GM19328 (cell line): ENCODE measurements around the gene EPS8L3.

ENCODE experiments used
- ATAC-seq: cut with Tn5 transposase; IDR thresholded peaks from one replicate; pipeline ENCODE4 v1.9.1; 2021; ENCODE audit warnings: mild to moderate bottlenecking, moderate library complexity; ENCODE audit not compliant: unreplicated experiment

Gene EPS8L3

DNA sequence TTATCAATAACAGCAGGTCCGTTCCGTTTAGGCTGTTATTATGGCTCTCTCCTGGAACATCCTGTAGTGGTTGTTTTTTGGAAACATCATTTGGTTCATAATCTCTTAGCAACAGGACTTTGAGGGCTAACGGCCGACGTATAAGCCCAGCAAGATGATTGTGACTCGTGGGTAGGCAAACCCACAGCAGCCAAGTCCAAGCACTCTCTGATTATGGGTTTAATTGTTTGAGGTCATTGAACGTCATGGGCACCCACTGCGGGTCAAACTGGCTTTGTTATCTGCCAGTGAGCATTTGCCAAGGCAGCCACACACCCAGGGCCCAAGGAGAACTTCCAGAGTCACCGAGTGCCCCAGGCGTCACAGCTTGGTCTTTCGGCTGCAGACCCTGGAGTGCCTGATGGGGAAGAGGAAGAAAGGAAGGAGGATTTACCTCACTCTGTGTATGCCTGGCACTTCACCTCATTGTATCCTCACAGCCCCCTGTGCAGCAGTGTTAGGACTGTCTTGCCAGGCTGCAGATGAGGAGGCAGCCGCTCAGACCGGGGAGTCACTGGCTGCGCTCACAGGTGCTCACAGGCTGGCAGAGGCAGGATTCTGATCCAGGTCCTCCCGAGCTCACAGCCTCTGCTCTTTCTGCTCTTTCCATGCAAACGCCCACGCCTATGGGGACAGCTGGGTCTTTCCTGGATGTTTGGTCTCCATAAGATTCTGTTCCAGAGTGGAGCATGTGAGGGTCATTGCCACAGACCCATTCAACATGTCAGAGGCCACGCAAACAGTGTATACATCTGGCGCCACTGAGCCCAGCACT, 30.8 kb upstream of the EPS8L3 start:
- no peak for ATAC-seq

DNA sequence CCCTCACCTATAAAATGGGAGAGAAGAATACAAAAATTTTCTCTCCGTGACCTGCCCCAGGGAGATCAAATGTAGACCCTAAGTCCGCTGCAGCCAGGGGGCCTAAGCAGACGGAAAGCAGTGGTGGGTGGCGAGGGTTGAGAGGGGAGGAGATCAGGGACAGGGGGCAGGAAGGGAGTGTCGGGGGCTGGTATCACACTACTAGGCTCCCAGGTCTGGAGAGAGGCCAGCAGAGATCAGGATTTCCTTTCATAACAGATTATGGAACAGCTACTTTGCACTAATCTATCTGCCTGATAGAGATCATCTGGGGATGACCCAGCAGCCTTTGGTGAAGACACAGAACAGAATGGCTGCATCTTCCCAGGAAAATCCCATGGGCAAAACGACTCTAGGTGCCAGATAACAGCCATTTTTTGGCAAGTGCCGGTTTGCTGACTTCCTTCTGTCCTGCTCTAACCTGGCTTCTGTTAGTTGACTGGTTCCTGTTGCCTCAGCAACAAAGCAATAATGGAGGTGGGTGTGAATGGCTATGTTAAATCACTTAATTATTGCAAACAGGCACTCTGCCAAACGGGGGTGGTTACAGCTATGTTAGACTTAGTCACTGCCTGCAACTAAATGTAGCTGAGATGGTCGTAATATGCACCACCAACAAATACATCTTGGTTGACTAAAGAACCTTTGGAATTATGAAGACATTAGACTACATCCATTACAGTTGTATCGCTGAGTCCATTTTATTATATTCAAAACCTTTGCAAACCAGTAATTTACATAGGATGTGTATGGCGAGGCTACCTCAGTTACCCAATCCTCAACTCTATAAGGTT, 30.0 kb upstream of the EPS8L3 start:
- ATAC-seq, result no peak

DNA sequence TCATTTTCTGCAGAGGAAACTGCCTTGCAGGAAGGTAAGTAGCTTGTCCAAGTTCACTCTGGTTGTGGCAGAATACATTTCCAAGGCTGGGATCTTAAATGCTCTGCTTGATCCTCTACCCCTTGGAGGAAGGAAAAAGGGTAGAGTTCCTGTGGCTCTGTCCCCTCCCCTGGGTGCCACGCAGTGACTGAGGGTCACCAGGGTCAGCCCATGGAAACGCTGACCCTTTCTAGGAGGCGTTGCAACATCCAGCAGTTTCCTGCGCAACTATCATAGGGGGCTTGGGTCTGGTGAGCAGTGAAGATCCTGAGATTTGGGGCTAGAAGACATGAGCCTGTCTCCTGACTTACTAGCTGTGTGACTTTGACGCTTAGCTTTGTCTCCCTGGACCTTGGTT, 29.4 kb upstream of the EPS8L3 start:
- no peak for ATAC-seq

DNA sequence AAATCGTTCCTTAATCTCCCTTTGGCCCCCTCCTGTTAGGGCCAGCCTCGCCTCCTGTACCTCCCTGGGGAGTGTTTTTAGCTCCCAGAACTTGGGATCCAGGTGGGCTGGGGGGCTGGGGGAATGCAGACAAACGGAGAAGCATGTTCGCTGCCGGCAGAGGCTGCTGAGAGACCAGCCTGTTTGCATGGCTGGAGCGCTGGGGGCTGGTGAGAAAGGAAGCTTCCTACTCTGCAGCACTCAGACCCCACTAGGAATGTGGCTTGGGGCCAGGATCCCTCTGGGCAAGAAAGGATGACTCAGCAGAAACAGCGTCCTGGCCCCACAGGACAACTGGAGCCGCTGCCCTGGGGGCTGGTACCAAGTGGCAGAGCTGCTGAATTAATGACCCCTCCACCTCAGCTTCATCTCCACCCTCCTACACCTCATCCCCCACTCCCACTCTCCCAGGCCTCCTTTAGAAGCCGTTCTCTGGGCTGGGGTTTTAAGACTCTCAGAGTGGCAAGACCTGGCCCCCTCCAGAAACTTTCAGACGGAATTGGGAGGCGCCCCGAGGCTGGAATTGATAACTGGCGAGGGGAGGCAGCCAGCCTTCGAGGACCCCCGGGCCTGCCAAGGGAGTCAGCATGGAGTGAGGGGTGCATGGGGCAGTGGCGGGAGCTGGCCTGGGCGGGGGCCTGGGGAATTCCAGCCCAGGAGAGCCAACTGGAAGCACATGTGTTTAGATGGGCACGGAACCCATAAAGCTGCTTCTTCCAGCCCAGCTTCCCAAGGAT, 28.5 kb upstream of the EPS8L3 start:
- ATAC-seq, result no peak

DNA sequence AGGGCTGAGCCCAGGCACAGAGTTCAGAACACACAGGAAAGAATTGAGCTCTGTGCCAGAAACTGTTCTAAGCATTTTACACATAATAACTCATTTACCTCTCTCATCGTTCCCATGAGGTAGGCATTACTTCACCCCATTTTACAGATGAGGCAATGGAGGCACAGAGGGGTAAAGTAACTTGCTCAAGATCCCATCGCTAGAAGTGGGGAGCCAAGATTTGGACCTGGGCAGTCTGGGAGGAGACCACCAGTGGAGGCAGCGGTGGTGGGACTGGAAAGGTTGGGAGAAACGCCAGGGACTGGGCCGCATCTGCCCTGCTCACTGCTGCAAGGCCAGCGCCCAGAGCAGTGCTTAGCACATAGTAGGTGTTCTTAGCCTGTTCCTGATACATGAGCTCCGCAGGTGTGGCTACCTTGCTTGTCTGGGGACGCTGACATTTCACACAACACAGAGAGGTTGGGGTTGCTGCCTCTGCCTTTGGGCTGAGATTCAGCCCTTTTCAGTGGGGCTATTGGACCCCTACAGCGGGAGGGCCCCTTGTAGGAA, 27.8 kb upstream of the EPS8L3 start:
- no peak for ATAC-seq

DNA sequence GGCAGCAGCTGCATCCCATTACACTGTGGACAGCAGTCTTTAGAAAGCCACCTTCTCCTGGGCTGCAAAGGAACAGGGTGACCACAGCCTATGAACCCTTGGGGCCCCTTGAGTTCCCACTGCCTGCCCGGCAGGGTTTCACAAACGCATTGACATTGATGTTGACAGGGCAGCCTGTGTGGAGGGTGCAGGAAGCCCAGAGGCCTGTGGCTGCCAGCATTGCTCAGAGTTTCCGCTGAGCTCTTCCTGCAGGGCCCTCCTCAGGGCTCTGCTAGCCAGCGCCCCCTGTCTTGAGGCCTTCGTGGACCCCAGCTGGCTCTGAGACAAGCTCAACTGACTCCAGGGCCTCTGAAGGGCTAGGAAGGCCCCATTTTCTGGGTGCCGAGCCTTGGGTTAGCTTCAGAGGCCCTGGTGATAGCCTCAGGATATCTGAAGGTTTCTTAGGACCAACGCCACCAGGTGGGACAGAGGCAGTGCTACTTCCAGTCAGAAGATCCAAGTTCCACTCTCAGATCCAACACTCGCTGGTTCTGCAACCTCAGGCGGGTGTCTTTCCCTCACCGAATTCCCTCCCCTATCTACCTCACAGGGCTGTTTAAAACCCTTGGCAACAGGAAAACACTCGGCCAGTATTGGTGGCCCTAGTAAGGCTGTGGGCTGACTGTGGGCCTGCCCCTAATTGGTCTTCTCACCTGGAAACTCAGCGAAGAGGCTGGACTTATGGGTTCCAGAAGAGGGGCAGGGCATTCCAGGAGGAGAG, 27.2 kb upstream of the EPS8L3 start:
- ATAC-seq, result no peak

DNA sequence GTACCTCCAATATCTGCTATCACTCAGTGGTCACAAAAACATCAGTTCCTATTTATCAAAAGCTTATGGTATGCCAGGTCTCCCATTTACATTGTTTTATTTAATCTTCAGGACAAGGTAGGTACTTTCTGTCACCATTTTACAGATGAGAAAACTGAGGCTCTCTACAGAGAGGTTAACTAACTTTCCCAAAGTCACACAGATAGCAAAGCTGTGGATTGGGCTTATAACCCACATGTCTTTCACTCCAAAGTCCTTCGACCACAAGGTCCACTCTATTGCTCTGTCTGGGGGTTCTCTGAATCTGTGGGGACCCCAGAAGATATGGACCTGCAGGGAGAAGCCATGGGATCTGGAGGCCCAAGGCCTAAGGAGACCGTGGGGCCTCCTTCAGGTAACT, 26.6 kb upstream of the EPS8L3 start:
- ATAC-seq, result no peak

DNA sequence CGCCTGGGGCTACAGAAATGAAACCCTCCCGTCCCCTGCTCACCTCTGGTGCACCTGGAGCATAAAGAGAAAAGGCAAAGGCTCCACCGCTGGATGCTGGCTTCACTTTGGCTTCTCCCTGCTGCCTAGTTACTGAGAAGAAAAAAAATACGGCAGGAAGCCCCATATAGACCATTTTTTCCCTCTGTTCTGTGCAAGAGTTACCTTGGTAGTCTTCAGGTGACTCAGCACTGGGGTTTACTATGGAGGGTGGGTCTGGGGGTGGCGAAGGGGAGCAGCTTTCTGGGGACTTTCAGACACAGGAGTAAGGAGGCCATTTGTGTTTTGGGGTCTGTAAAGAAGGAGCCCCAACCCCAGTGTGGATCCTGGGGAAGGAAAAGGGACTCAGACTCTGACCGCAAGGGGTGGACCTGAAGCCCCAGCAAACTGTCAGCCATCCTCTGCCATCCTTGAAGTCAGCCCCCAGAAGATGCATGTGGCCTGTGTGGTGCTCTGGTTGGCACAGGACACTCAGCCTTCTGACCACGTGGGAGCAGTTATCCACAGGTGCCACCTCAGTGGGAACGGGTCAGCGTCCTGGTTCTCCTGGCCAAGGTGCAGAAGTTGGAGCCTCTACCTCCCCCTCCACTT, 25.9 kb upstream of the EPS8L3 start:
- no peak for ATAC-seq

DNA sequence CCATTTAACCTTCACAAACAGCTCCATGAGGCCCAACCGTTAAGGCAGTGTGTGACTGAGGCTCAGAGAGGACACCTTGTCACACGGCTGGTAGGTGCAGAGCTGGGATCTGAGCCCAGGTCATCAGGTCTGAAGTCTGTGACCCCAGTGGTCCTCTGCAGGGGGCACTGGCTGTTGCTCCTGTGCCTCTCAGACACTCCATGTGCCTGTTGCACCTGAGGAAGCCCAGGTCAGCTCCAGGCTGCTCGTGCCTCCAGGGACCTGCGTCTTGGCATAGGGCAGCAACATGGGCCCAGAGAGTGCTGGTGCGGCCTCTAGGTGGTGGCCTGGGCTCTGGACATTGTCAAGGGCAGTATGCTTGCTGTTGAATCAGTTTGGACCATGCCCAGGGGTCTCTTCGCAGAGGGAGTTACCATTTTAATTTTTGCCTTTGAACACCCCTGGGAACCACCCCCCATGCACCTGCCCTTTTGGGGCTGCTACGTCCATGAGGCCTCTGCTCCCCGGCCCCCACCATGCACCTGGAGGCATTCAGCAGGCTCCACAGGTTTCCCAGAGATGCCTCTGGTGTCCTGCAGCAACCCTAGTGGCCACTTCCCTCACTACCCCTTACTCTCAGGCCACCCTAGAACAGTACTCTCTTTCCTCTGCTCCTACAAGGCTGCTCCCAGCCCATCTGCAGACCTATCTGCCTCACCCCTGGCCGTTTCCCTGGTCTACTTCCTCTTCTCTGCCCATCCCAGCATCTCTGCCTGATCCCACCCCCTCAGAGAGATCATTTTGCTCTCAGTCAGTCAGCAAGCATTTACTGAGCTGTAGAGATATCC, 25.2 kb upstream of the EPS8L3 start:
- ATAC-seq, result no peak

DNA sequence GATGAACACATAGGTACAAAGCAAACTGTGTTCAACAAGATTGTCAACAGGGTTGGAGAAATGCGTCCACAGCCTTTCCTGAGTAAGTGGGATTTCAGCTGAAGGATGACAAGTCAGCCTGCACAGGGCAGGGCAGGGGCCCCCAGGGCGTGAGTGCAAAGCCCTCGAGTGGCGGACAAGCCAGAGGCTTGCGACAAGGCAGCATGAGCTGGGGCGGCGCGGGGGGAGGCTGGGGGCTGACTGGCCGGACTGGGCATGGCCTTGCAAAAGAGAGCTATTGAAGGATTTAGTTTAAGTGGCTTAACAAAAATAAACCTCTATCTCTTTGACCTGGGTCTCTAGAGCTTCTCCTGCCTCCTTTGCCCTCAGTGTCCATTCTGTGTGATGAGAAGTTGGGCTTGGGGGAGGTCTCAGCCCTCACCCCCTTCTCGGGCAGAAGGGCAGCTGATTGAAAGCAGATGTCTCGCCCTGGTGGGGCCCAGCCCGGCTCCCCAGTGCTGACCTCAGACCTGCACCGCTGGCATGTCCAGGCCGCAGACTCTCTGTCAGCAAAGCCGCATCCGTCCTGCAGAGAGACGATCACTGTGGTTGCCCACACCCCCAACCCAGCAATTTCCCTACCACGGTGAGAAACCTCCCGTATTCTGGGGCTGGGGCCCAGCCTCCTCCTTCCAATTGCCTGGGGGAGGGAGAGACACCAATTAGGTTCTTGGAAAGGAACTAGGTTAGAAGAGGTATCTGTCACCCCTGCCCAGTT, 24.3 kb upstream of the EPS8L3 start:
- no peak for ATAC-seq

DNA sequence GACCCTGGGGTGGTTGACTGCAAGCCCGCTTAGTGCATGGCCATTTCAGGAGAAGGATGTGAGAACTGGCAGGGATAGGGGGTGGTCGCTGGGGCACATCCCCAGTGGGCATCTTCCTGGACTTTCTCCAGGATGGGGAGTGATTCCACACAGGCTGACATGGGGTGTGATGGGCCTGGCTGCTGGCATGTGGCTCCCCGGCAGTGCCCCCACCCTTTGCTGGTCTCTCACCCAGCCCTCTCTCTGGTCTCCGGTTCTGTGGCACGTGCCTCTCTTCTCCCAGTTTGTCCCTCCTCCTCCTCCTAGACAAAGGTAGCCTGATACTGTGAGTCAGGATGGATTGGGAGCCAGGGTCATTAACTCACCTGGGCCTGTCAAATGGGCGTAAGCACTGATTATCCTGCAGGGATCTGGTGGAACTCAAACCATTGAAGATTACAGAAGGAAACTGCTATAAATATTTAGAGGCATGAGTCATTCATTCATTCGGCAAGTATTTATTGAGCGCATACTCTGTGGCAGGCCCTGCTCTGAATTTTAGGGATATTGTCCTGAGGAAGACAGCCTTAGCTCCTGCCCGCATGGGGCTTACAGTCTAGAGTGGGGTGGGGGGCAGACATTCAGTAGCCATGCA, 23.6 kb upstream of the EPS8L3 start:
- ATAC-seq, result no peak

DNA sequence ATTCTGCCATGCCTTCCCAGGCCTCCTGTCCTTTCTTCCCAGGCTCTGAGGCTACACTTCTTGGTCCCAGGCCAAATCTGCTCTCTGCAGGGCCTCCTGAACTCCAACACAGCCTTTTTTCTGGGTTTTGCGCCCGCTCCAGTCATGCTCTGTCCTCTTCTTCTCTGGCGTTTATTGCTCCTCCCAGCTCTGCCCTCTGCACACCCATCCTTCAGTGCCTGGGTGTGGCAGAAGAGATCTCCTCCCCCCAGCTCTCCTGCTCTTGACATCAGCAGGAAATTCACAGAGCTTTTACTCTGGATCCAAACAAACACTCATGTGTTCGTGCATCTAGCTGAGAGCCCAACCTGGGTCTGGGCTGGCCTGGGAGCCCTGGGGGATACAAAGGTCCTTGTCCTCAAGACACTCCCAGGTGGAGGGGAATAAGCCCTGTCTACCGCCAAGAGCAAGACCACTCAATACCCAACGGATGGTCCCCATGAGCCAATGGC, 22.9 kb upstream of the EPS8L3 start:
- ATAC-seq, result no peak

DNA sequence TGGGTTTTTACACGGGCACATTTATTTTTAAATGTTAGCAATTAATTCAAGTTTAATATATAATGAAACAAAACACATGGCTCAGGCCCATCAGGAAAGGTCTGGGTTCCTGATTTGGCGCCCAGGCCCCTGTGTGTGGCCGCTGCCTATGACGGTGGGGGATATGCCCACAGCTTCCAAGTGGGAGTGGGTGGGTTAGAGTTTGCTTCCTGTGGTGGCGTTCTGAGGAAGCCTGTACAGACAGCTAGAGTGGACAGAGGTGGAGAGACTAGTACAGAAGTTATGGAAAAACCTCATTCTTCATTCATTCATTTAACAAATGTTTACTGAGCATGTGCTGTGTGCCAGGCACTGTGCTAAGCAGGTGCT, 22.4 kb upstream of the EPS8L3 start:
- ATAC-seq, result no peak

DNA sequence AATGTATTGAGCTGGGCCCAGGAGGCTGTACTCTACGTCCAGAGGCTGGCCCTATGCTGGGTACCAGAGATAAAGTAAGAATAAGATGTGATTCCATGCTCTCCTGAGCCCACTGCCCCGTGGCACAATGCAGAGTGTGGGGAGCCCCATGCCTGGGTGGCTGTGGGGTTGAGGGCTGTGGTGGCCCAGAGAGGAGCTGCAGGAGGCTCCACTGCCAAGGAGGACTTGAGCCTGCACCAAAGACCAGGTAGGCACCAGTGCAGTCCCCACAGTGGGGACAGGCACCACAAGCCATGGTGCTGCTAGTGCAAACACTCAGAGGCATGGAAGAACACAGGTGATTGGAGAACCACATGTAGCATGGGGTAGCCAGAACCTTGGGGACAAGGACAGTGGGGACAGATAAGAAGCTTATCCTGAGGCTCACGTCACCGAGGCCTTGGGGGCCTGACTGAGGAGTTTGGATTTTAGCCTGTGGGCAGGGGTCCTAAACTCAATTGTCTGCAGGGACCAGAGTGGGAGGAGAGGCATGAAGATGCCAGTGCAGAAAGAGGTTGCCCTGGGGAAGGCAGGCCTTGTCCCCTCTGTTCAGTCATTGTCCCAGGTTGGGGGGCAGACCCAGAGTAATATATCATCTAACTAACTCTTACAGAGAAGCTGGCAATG, 21.9 kb upstream of the EPS8L3 start:
- no peak for ATAC-seq

DNA sequence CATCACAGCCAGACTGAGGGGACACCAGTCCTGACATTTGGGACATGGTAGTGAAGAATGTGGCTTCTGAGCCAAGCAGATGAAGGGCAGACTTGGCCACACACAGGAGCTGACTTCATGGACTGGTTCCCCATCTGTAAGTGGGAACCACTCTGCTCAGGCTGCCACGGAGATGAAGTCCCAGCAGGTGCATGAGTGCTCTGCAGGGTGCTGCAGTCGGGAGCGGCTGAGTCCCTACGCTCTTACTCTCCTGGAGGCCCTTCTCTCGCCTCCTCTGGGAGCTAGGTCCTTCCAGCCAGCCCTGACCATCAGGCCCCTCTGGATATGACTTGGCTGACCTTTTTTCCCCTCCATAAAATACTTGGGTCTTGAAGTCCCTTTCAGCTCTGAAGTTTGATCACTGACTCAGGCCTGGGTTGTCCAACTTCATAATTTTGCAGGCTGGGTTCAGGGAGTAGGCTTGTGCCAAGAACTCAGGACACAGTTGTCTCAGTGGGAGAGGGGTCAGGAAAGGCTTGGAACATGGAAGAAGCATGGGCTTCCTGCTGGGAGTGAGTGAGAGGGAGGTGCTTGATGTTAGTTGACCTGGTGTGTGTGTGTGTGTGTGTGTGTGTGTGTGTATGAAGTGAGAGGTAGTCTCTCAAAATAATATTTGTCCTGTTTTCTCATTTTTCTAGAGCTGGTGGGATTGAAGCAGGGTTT, 21.0 kb upstream of the EPS8L3 start:
- no peak for ATAC-seq

DNA sequence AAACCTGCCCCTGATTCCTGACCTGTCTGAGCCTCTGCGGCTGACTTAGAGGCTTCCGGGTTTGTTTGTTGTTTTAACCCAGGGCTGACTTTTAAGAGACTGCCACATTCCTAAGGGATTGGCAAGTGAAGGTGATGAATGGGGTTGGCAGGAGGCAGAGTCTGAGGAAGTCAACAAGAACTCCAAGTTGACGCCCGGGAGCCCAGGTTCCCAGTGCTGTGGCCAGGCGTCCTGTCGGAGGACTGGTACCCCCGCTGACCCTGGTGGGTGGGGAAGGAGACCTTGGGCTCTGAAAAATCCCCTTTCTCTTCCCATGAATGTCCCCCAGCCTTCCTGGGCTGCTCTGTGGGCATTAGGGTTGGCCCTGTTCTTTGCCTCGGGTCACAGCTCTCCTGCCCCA, 19.7 kb upstream of the EPS8L3 start:
- no peak for ATAC-seq

DNA sequence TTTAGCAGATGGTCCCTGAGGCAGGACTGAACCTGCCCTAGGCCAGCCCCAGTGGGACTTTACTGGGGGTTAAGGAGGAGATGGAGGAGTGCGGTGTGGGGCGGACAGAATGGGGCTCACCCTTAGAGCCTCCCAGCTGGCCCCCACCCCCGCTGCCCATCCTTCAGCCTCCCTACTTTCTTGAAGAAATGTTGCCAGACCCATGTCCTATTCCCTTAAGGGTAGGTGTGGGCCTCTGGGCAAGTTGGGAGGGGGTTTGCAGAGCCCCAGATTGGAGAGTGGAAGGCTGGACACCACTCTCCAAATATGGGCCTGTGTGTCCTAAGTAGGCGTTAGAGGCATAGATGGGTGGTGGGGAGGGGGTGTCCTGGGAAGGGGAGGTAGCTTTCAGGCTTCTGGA, 19.2 kb upstream of the EPS8L3 start:
- no peak for ATAC-seq
